GM12801 (cell line): ENCODE measurements around the gene ANO6.

Experiments
- TF ChIP-seq, protein P1 (sequence below): IDR thresholded peaks from one replicate; pipeline ENCODE4 v1.5.1; 2011; ENCODE audit warnings: control low read depth; ENCODE audit not compliant: insufficient read length; ENCODE audit errors: extremely low read depth

ANO6 gene

DNA sequence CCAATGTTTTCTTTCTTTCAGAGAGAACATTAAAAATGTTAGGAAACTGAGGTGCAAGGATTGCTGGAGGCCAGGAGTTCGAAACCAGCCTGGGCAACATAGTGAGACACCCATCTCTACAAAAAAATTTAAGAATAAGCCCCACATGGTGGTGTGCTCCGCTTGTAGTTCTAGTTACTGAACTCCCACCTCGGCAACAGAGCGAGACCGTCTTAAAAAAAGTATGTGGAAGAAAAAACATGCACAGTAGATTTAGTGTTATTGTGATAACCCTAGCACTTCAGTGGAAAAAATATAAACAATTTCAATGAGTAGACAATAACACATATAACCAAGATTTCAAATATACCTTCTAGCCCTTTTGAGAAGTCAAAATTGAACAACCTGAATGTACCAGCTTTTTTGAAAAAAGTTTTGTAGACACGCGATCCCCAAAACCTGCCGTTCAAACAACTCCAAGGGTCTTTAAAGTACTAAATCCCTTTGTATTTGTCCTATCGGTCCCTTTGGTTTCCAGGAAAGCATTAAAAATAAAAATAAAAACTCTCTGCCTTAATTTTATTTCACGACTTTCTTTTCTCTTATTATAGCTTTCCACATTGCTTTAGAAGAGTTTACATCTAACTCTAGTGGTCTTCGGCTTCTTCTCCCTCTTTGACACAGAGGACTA lies 1.0 kb upstream of the ANO6 start:
- TF ChIP-seq, protein P1, sequence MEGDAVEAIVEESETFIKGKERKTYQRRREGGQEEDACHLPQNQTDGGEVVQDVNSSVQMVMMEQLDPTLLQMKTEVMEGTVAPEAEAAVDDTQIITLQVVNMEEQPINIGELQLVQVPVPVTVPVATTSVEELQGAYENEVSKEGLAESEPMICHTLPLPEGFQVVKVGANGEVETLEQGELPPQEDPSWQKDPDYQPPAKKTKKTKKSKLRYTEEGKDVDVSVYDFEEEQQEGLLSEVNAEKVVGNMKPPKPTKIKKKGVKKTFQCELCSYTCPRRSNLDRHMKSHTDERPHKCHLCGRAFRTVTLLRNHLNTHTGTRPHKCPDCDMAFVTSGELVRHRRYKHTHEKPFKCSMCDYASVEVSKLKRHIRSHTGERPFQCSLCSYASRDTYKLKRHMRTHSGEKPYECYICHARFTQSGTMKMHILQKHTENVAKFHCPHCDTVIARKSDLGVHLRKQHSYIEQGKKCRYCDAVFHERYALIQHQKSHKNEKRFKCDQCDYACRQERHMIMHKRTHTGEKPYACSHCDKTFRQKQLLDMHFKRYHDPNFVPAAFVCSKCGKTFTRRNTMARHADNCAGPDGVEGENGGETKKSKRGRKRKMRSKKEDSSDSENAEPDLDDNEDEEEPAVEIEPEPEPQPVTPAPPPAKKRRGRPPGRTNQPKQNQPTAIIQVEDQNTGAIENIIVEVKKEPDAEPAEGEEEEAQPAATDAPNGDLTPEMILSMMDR, result no peak

DNA sequence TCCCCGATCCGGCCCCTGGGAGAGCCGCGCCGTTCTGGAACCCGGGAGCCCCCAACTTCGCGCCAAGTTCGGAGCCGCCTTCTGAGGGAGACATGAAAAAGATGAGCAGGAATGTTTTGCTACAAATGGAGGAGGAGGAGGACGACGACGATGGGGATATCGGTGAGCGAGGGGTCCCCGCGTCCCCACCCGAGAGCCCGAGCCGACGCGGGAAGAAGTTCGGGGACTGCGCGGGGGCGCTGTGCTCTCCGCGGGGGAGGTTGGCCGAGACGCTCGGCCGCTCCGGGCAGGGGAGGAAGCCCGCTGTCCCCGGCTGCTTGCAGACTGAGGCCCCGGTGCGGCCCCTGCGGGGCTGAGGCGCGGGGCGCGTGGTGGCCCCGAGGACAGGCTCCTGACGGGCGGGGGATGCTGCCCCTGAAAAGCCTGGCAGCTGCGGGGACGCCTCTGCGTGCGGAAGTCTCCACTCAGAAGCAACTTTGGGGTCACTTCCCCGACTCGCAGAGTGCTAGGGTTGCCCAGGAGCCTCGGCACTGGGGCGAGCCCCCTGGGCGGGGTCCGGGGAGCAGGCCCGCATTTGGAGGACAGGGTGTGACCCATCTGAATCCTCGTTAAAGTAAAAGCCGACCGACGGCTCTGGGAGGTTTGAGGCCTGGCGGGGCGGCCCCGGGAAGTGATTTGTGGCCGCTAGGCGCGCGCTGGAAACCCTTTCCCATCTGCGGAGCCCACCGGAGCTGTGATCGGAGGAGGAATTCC lies 511 bp downstream of the ANO6 start:
- TF ChIP-seq, protein P1, result no peak

DNA sequence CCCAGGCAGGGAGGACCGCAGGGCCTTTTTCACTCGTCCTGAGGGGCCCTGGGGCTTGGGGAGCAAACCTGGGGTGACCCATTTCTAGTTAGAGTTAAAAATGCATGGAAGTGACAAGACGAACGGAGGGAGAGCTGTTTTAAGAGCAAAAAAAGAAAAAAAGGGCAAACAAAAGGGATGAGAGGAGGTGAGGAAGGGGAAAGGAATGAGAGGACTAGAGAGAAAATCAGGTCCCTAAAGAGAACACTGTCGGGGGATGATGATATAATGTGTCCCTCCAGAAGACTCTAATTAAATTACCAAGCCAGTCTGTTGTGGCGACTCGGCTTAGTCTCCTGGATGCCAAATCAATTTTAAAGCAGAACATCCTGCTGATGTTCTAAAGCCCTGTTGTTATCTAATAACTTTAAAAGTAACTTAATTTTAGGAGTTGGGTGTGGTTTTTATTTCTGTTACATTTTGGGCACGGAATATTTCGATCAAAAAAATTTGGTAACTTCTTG lies 1.1 kb downstream of the ANO6 start:
- TF ChIP-seq, protein P1, result no peak

DNA sequence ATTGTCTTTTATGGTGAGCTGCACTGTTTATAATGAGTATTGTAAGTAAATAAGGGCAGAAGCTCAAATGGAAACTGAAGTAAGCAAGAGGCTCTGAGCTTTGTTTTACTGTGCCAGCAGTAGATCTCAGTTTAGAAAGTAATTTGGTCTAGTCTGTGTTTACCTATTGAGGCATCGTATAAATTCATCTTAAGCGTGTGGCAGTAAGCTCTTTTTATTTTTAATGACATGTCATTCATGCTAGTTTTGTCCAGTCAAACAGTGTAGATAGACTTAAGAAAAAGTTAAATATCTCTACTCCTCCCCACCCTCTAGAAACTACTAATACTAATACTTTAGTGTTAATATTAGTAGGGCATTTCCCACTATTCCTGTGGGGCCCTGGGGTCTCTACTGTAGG lies 2.0 kb downstream of the ANO6 start:
- TF ChIP-seq, protein P1, result no peak

DNA sequence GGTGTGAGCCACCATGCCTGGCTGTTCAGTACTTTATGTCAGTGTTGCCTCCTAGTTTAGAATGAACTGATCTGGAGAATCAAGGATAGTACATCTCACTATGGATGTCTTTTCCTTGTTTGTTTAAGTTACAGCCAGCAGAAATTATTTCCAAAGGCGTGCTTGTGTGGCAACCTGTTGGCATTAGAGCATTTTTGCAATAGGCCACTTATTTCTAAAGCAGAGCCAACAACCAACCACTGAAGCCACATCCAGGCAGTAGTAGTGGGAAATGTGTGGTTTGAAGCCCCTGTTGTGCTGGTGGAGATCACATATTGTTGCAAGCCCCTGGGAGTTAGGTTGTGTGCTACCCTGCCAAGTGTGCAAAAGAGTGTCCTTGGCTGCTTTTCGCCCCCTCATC lies 3.7 kb downstream of the ANO6 start:
- TF ChIP-seq, protein P1, result no peak

DNA sequence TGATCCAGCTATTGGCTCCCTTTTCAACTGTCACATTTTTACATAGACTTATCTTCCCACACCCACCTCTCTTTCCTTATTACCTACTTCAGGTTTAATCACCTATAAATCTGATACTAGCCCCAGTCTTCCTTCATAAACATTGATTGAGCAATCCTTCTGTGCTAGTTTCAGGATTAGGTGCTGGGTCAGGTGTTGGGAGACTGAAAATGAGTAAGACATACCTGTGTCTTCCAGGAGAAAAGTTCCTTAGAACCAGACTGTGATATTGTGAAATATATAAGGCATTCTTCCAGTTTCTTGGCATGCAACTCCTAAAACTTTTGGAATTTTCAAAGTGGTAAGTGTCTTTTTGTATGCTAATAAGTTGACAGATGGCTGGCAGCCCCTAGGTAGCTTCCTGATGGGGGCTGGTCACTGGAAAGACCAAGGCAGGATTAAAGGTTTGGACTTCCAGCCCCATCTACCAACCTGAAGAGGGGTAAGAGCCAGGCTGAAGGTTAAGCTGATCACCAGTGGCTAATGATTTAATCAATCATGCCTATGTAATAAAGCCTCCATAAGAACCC lies 4.6 kb downstream of the ANO6 start:
- TF ChIP-seq, protein P1, result no peak

DNA sequence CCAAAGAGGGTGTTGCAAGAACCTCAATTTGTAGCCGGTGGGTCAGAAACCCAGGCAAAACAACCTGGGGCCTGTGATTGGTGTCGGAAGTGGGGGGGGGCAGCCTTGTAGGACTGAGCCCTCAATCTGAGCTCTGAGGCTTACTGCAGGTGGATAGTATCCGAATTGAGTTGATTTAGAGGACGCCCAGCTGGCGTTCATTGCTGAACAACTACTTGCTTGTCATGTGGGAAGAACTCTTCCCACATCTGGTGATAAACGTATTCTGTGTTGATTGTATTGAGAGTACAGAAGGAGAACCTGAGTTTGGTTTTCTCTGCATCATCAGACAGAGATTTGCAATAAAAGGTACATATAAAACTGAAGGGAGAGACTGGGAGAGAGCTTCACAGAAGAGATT lies 5.1 kb downstream of the ANO6 start:
- TF ChIP-seq, protein P1, result no peak
